ENCODE measurements around the gene EPSTI1.
"Not testable (repeated sequence)": the region's sequence is repeated elsewhere in the genome, so short reads cannot be mapped to it uniquely, and the experiment has no call there.

Gene EPSTI1, protein sequence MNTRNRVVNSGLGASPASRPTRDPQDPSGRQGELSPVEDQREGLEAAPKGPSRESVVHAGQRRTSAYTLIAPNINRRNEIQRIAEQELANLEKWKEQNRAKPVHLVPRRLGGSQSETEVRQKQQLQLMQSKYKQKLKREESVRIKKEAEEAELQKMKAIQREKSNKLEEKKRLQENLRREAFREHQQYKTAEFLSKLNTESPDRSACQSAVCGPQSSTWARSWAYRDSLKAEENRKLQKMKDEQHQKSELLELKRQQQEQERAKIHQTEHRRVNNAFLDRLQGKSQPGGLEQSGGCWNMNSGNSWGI

DNA sequence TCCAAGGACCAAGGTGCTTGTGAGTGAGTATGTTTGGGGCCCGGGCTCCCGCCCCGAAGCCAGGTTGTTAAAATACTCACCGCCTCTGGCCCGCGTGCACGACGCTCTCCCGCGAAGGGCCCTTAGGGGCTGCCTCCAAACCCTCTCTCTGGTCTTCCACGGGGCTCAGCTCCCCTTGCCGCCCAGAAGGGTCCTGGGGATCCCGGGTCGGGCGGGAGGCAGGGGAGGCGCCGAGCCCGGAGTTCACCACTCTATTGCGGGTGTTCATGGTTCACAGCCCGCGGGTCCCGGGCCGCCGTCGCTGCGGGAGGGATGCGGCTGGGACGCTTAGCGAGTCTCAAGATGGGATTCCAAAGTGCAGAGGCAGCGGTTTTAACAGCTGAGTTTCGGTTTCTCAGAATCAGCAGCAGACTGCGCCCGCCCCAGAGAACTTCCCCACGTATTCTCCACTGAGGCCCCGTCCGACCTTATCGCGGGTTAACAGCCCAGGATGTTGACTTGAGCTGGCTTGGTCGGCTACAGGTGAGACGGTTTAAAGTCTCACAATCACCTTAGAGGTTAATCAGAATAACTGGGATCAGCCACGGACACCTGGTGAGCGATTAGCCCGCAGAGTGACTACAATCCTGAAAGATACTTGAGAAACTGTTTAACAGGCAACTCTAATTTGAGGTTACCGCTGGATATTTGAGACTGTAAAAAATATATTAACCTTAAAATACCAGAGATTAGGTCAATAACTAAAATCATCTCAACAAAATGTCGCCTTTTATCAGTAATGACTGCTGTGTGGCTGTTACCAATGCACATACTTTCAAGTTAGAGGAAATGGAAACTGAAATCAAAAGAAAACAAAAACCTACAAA is at the start of gene EPSTI1:
Gene EPSTI1 (minus strand): TSS at position 344 of the 866 bp plus-strand sequence. CDS start 76 bp downstream, at position 268.
- no peak within 1 kb of the TSS for H3K27ac ChIP-seq
- no peak for TF ChIP-seq ZFX (IDR thresholded peaks at IDR 0.05; ENCODE audit: borderline replicate concordance)
- TF ChIP-seq, protein P1, sequence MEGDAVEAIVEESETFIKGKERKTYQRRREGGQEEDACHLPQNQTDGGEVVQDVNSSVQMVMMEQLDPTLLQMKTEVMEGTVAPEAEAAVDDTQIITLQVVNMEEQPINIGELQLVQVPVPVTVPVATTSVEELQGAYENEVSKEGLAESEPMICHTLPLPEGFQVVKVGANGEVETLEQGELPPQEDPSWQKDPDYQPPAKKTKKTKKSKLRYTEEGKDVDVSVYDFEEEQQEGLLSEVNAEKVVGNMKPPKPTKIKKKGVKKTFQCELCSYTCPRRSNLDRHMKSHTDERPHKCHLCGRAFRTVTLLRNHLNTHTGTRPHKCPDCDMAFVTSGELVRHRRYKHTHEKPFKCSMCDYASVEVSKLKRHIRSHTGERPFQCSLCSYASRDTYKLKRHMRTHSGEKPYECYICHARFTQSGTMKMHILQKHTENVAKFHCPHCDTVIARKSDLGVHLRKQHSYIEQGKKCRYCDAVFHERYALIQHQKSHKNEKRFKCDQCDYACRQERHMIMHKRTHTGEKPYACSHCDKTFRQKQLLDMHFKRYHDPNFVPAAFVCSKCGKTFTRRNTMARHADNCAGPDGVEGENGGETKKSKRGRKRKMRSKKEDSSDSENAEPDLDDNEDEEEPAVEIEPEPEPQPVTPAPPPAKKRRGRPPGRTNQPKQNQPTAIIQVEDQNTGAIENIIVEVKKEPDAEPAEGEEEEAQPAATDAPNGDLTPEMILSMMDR (IDR thresholded peaks at IDR 0.05), result no peak

DNA sequence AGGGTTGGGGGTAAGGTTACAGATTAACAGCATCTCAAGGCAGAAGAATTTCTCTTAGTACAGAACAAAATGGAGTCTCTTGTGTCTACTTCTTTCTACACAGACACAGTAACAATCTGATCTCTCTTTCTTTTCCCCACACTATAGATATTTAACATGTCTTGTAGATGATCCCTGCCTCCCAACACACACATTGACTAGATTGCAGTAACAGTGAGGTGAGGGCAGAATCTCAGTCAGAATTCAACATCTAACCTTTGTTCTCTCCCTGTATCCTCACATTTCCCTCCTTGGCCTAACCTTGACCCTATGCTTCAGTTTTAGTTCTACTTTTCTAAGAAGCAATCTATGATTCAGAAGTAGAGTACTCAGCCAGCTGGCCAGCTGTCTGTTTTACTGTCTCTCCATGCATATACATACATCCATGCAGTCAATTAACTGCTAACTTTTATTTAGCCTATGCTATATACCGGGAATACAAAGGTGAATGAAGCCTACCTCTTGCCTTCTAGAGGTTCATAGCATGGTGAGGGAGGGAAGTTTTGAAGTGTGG is 49.4 kb upstream of the EPSTI1 start:
- TF ChIP-seq, protein P1 (IDR thresholded peaks at IDR 0.05), result no peak
- no peak for TF ChIP-seq ZFX (IDR thresholded peaks at IDR 0.05; ENCODE audit: borderline replicate concordance)
- H3K27ac ChIP-seq, result no peak overlapping the region

DNA sequence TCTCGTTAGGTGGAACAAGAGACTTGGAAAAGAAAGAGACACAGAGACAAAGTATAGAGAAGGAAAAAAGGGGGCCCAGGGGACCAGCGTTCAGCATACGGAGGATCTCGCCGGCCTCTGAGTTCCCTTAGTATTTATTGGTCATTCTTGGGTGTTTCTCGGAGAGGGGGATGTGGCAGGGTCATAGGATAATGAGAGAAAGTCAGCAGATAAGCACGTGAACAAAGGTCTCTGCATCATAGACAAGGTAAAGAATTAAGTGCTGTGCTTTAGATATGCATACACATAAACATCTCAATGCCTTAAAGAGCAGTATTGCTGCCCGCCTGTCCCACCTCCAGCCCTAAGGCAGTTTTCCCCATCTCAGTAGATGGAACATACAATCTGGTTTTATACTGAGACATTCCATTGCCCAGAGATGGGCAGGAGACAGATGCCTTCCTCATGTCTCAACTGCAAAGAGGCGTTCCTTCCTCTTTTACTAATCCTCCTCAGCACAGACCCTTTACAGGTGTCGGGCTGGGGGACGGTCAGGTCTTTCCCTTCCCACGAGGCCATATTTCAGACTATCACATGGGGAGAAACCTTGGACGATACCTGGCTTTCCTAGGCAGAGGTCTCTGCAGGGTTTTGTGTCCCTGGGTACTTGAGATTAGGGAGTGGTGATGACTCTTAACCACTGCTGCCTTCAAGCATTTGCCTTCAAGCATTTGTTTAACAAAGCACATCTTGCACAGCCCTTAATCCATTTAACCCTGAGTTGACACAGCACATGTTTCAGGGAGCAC is 48.7 kb upstream of the EPSTI1 start:
- not testable (repeated sequence) for H3K27ac ChIP-seq

DNA sequence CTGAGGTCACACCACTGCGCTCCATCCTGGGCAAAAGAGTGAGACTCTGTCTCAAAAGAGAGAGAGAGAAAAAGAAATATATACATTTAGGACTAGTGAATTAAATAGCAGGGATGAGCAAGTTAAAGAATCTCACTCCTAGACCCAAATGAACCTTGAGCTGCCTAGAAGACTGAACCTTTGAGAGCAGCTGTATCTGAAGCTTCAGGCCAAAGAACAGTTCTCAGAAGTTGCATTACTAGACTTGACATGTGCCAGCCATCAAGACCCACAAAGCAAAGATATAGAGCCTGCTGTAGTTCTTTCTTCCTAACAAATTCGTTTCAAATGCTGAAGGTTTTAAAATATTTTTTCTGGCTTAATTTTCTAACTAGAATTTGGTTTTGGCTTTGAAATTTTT is 47.9 kb upstream of the EPSTI1 start:
- no peak overlapping the region for H3K27ac ChIP-seq
- TF ChIP-seq, protein P1 (IDR thresholded peaks at IDR 0.05), result no peak
- no peak for TF ChIP-seq ZFX (IDR thresholded peaks at IDR 0.05; ENCODE audit: borderline replicate concordance)

DNA sequence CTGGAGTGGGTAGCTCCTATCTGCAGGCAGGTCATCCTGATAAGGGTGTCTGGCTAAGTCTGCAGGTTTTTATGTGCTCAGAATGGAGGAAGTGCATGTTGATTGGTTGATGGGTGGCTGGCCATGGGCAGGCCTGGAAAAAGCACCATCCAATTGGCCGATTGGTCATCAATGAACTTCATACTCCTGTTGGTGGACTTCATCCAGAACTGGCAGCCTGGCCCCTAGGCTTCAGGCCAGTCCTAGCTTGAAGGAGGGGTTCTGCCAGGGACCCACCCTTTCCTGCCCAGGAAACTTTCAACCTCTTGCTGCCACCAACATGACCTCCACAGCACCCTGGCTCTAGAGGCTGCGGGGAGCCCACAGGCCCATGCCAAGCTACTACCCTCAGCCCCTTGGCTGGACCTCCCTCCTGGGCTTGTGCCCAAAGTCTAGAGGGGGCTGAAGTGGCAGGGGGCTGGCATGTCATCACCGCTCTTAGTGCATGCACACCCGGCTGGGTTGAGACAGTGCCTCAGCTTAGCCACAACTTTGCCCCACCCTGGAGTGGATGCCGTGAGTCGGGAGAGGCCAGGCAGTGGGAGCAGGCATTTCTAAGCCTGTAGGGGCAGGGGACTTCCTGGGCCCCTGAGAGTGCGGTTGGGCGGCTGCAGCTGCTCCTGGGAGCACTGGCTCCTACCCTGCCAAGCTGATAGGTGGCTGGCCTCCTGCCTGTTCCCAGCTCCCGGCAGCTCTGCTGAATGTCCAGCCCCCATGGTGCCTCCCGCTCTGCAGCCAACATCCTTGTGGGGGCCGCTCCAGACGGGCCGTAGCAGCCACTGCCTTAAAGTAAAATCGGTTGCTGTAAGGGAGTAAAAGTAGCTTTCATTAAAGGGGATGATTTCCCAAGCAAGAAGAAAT is 44.6 kb upstream of the EPSTI1 start:
- no peak for TF ChIP-seq ZFX (IDR thresholded peaks at IDR 0.05; ENCODE audit: borderline replicate concordance)
- TF ChIP-seq, protein P1 (IDR thresholded peaks at IDR 0.05), result no peak
- no peak overlapping the region for H3K27ac ChIP-seq

DNA sequence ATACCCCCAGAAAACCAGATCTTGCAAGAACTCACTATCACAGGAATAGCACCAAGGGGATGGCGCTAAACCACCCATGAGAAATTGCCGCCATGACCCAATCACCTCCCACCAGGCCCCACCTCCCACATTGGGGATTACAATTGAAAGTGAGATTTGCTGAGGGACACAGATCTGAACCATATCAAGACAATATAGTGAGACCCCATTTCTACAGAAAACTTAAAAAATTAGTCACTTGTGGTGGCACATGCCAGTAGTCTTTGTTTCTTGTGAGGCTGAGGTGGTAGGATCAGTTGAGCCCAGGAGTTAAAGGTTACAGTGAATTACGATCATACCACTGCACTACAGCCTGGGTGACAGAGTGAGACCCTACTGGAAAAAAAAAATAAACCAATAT is 41.0 kb upstream of the EPSTI1 start:
- TF ChIP-seq, protein P1 (IDR thresholded peaks at IDR 0.05), result no peak
- TF ChIP-seq ZFX (IDR thresholded peaks at IDR 0.05; ENCODE audit: borderline replicate concordance), result no peak
- no peak overlapping the region for H3K27ac ChIP-seq
